LNCaP clone FGC (cell line): ENCODE results near the gene MYO5C.

Source experiments
- DNase-seq: peaks from one replicate; pipeline ENCODE4 v3.0.0-alpha.2; 2011; ENCODE audit warnings: low read depth
- H3K4me3 ChIP-seq: 2 replicates; pipeline ENCODE4 v1.5.1; 2011; ENCODE audit warnings: mild to moderate bottlenecking, low read depth, low read length, control low read depth
- TF ChIP-seq, protein P1 (sequence below): IDR thresholded peaks from 2 replicates; pipeline ENCODE4 v1.5.1; 2012; ENCODE audit warnings: mild to moderate bottlenecking; ENCODE audit not compliant: control insufficient read depth, insufficient read depth; ENCODE audit errors: extremely low read depth

Gene MYO5C

DNA sequence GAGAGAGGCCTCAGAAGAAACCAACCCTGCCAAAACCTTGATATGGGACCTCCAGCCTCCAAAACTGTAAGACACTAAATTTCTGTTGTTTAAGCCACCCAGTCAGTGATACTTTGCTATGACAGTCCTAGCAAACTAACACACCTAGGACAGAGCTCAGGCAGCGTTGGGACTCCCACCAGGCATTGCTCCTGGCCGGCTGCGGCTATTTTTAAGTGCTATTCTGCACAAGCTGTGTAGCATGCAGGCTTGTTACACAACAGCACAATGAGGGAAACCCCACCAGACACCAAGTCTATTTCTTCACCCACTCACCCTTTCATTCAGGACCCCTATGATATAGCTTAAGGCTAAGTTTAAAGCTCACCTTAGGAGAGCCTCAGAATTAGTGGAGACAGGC, 57.5 kb downstream of the MYO5C start:
- DNase-seq = no peak

DNA sequence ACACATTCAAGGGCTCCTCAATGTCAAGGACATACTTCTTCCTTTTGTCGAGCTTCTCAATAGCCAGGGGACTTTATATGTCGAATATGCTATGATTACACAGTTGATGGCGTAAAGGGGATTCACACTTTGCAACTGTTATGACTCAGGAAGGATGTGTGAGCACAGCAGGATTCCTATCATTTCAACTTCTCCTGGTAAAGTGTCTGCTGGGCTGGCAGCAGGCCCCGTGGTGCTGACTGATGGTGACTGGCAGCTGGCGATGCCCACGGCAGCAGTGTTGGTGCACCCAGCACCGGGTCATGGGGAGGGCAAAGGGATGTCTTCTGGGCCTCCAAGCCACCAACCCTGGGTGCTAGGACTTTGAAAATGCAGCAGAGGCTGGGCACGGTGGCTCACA, 59.6 kb downstream of the MYO5C start:
- no peak overlapping the region for H3K4me3 ChIP-seq
- DNase-seq = no peak
- TF ChIP-seq, protein P1, sequence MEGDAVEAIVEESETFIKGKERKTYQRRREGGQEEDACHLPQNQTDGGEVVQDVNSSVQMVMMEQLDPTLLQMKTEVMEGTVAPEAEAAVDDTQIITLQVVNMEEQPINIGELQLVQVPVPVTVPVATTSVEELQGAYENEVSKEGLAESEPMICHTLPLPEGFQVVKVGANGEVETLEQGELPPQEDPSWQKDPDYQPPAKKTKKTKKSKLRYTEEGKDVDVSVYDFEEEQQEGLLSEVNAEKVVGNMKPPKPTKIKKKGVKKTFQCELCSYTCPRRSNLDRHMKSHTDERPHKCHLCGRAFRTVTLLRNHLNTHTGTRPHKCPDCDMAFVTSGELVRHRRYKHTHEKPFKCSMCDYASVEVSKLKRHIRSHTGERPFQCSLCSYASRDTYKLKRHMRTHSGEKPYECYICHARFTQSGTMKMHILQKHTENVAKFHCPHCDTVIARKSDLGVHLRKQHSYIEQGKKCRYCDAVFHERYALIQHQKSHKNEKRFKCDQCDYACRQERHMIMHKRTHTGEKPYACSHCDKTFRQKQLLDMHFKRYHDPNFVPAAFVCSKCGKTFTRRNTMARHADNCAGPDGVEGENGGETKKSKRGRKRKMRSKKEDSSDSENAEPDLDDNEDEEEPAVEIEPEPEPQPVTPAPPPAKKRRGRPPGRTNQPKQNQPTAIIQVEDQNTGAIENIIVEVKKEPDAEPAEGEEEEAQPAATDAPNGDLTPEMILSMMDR = no peak

More for the DNA sequence above, 57.5 kb downstream of the MYO5C start:
- TF ChIP-seq, protein P1 = no peak
- no peak overlapping the region for H3K4me3 ChIP-seq

DNA sequence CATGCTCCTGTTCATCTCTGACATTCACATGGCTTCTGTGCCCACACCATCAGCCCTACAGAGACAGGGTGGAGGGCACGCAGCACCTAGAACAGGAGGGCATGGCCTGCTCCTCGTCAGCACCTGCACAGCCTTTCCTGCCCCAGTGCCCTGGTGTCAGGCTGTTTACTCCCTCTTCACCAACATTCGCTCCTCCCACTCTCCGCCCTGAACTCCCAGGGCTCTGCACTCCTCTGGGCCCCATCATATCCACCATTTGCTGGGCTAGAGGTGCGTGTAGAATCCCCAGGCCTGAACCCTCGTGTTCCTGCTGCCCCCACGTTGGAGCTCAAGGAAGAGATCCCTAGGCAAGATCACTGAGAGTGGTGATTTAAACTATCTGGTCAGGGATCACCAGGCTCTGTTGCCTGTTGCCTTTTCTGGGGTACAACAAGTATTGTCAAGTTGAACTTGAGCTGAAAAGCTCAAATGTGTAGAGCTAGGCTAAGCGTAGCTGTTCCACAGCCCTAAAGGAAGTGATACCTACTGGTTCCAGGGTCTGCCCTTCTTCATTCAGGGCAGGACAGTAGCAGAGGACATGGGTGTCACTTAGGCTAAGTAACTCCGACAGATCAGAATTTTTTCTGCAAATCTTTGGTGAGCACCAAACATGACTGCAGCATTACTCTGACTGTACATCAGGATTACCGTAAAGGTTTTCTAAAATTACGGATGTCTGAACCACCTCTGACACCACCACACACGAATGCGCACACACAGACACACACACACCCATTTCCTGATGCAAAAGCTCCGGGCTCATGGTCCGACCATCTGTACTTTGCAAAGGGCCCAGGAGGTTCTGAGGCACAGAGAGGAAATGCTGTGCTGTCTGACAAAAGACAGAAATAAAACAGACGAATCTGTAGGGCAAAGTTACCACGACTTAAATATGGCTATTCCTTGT, 60.7 kb downstream of the MYO5C start:
- H3K4me3 ChIP-seq = no peak overlapping the region
- no peak for DNase-seq
- TF ChIP-seq, protein P1 = no peak

DNA sequence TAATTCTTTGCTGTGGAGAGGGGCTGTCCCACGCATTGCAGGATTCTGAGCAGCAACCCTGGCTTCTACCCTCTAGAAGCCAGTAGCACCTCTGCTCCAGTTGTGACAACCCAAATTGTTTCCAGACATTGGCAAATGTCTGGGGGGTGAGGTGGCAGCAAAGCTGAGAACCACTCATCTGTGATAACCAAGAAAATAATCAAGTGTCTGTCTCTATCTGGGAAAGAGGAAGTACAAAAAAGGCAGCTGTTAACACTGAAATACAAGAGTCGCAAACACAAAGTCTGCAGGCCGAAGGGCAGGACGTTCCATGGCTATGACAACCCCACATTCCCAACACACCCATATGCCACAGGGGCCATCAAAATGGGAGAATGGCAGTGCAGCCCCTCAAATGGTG, 62.2 kb downstream of the MYO5C start:
- H3K4me3 ChIP-seq = no peak overlapping the region
- DNase-seq = no peak
- TF ChIP-seq, protein P1 = no peak

DNA sequence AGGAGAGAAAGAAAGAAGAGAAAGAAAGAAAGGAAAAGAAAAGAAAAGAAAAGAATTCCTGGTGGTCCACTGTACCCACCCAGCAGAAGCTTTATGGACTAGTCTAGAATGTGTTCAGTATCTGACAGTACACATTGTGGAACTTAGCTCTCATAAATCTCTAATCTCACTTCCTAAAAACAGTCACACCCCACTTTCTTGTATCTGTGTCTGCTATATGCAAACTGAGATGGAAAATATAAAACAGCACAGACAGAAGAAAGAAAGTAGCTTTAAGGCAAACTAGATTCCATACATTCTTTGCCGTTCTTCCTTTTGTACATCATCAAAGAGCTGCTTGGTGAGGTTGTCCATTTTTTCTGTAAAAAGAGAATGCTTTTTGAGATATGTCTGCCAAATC, 63.3 kb downstream of the MYO5C start:
- no peak for DNase-seq
- TF ChIP-seq, protein P1 = no peak
- H3K4me3 ChIP-seq = no peak overlapping the region

DNA sequence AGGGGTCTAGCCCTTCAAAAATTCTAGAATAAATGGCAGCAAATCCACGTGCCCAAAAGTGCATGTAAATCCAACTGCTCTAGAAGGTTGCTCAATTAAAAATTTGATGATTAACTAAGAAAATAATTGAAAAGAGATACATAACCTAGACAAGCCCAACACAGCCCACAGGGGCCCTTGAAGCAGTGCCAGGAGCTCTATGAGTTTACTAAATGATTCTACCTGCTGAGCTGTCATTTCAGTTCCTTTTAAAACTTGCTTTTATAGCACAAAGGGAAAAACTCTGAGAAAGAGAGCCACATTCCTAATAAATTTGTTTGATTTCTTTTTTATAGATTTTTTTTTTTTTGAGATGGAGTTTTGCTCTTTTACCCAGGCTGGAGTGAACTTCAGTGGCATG, 65.5 kb downstream of the MYO5C start:
- TF ChIP-seq, protein P1 = no peak
- no peak overlapping the region for H3K4me3 ChIP-seq
- DNase-seq = no peak
